Fibroblast of the aortic adventitia (primary cell): ENCODE results near the gene GATAD1. TPM values are rescaled to one million over a fixed set of nuclear protein-coding genes. Genes with fewer than 3 reads are reported as not detected.

Experiments
- DNase-seq: peaks from one replicate; pipeline ENCODE4 v3.0.0-alpha.2; 2010; ENCODE audit warnings: low read depth
- H3K4me3 ChIP-seq: 2 replicates; pipeline ENCODE4 v1.5.1; 2011; ENCODE audit warnings: low read depth, mild to moderate bottlenecking, control low read depth, low read length, moderate library complexity
- CTCF ChIP-seq: IDR thresholded peaks from 2 replicates; pipeline ENCODE4 v1.5.1; 2011; ENCODE audit warnings: mild to moderate bottlenecking, low read length, control low read depth, inconsistent platforms; ENCODE audit not compliant: insufficient read depth
- total RNA-seq: library from RNA; depleted of rRNA; stranded (reverse); fragments of >200 nt; gene quantifications from 2 replicates; pipeline ENCODE4 v1.2.3, GENCODE V29; 2012; ENCODE audit warnings: low replicate concordance

Gene GATAD1
- total RNA-seq, 1 donor: 25.7 TPM

- H3K4me3 ChIP-seq: no peak overlapping the region
- no peak for TF ChIP-seq CTCF
- DNase-seq: no peak
Measured at GRCh38 chr7:92422926-92423325, 24.4 kb upstream of the GATAD1 start.

GRCh38 chr7:92423710-92424131 lies 23.6 kb upstream of the GATAD1 start:
- H3K4me3 ChIP-seq: no peak overlapping the region
- no peak for DNase-seq
- TF ChIP-seq CTCF: no peak

GRCh38 chr7:92425311-92425947 lies 21.9 kb upstream of the GATAD1 start:
- DNase-seq: no peak
- TF ChIP-seq CTCF: no peak
- no peak overlapping the region for H3K4me3 ChIP-seq

GRCh38 chr7:92427193-92427592 lies 20.1 kb upstream of the GATAD1 start:
- no peak for TF ChIP-seq CTCF
- no peak for DNase-seq

GRCh38 chr7:92432299-92432946 lies 14.9 kb upstream of the GATAD1 start:
- no peak for TF ChIP-seq CTCF
- no peak for DNase-seq
- H3K4me3 ChIP-seq: no peak overlapping the region

More at GRCh38 chr7:92427193-92427592, 20.1 kb upstream of the GATAD1 start:
- no peak overlapping the region for H3K4me3 ChIP-seq

GRCh38 chr7:92433019-92433418 lies 14.3 kb upstream of the GATAD1 start:
- no peak for DNase-seq
- TF ChIP-seq CTCF: no peak

More at GRCh38 chr7:92433019-92433418, 14.3 kb upstream of the GATAD1 start:
- H3K4me3 ChIP-seq: no peak overlapping the region
